ENCODE data around the gene AGPS. TPM values are rescaled to one million over a fixed set of nuclear protein-coding genes. Genes with fewer than 3 reads are reported as not detected.
"Not testable (repeated sequence)": the region's sequence is repeated elsewhere in the genome, so short reads cannot be mapped to it uniquely, and the experiment has no call there.

AGPS gene
- total RNA-seq, 1 experiment from 2014 or later, result 28.4 TPM

DNA sequence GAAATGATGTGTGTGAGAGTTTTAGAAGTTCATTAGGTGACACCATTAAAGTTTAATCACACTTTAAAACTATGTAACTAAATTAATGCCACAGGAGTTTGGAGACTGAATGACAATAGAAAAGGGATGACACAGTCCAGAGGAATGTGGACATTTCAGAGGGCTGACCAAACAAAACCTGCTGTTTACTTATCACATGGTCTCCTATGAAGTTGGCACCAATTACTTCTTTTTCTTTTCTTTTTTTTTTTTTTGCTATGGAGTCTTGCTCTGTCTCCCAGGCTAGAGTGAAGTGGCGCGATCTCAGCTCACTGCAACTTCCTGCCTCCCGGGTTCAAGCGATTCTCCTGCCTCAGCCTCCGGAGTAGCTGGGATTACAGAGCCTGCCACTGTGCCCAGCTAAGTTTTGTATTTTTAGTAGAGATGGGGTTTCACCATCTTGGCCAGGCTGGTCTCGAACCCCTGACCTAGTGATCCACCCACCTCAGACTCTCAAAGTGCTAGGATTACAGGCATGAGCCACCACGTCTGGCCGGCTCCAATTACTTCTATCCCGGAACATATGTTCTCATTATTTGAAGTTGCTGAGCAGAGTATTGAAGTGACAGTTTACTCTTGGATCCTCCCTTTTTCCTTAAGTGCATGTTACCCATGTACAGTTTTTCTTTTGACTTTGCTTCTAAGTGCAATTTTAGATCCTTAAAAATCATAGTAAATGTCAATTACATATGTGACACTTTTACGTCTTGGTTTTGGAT is 4.3 kb downstream of the AGPS start:
- no peaks in the 10 kb centered on the region for H3K36me3 ChIP-seq (replicated peaks; ENCODE audit: control insufficient read depth, insufficient read depth, low read length)
- DNase-seq, result no peak
- H3K27me3 ChIP-seq (ENCODE audit: control insufficient read depth, insufficient read depth, low read length), result no peaks in the 10 kb centered on the region; the same call in 1 of the 2 replicates
- no peak overlapping the region for H3K4me3 ChIP-seq (ENCODE audit: insufficient read depth, low read depth, low read length)

GRCh38 chr2:177397481-177398289 is 5.1 kb downstream of the AGPS start:
- H3K36me3 ChIP-seq (replicated peaks; ENCODE audit: control insufficient read depth, insufficient read depth, low read length), result no peaks in the 10 kb centered on the region
- no peaks in the 10 kb centered on the region for H3K27me3 ChIP-seq (ENCODE audit: control insufficient read depth, insufficient read depth, low read length)
- H3K4me3 ChIP-seq (ENCODE audit: insufficient read depth, low read depth, low read length), result no peak overlapping the region
- DNase-seq, result no peak

GRCh38 chr2:177398290-177398683 is 5.7 kb downstream of the AGPS start:
- Histone ChIP-seq H3K4me3 (ENCODE audit: insufficient read depth, low read depth, low read length) (no peak overlapping the region), H3K36me3 (replicated peaks; ENCODE audit: control insufficient read depth, insufficient read depth, low read length) (no peaks in the 10 kb centered on the region), H3K27me3 (ENCODE audit: control insufficient read depth, insufficient read depth, low read length) (no peaks in the 10 kb centered on the region)
- no peak for DNase-seq

- Histone ChIP-seq H3K27me3 (ENCODE audit: control insufficient read depth, insufficient read depth, low read length) (no peaks in the 10 kb centered on the region), H3K36me3 (replicated peaks; ENCODE audit: control insufficient read depth, insufficient read depth, low read length) (no peaks in the 10 kb centered on the region), H3K4me3 (ENCODE audit: insufficient read depth, low read depth, low read length) (no peak overlapping the region)
- DNase-seq, result no peak
Measured at GRCh38 chr2:177398791-177399190, 6.2 kb downstream of the AGPS start.

DNA sequence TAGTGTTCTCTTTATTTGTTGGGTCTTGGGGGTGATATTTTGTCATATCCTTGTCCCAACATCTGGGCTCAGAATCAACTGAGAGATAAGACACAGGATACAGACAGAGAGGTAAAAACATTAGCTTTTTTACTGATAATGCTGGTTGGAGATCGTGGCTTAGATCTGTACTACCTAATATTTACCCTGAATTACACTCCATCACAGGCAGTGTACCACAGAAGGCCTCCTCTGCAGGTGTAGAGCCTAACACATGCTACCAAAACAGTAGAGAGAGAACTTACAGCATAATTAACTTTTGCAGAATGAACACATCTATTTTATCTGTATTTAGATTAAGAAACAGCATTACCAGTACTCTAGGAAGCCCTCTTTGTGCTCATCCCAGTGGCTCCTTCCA is 6.8 kb downstream of the AGPS start:
- H3K36me3 ChIP-seq (replicated peaks; ENCODE audit: control insufficient read depth, insufficient read depth, low read length), result no peaks in the 10 kb centered on the region
- DNase-seq, result no peak
- H3K4me3 ChIP-seq (ENCODE audit: insufficient read depth, low read depth, low read length), result no peak overlapping the region
- H3K27me3 ChIP-seq (ENCODE audit: control insufficient read depth, insufficient read depth, low read length), result no peaks in the 10 kb centered on the region

DNA sequence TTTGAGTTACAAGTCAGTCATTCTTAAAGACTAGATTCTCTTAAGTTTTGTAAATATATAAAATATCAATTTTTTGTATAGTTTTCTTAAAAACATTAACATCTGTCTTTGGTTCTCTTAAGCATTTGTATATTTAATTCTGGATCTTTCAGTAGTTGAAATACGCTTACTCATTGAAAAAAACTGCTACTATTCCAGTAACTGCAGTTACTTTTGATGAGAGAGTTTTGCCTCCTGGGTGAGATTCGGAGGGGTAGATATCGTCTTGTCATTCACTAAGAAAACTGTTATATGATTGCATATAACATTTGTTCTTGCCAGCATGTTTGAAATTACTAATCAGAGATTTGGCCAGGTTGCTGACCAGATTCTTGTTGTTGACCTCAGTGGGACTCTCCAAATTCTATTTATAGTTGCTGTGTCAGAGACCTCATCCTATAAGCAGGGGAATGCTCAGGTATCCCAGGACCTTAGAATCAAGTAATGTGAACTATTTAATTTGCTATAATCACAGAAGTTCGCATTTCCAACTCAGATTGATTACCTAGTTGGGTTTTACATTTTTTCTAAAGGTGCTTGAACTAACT is 7.9 kb downstream of the AGPS start:
- H3K27me3 ChIP-seq (ENCODE audit: control insufficient read depth, insufficient read depth, low read length), result no peaks in the 10 kb centered on the region
- DNase-seq, result no peak
- H3K36me3 ChIP-seq (replicated peaks; ENCODE audit: control insufficient read depth, insufficient read depth, low read length), result no peaks in the 10 kb centered on the region
- no peak overlapping the region for H3K4me3 ChIP-seq (ENCODE audit: insufficient read depth, low read depth, low read length)

DNA sequence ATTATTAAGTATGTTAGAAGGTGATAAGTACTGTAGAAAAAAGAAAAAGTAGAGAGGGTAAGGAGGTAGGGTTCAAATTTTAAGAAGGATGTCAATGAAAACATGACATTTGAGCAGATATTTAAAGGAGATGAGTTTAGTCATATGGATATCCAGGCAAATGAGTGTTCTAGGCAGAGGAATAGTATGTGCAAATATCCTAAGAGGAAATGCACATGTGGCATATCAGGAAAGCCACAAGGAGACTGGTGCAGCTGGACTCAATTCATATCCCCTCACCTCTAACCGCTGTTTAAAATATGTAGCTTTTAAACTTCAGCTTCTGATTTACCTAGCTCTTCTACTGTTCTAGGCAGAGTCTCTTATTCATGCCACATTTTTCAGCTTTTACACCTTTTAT is 9.5 kb downstream of the AGPS start:
- DNase-seq, result no peak
- Histone ChIP-seq H3K36me3 (replicated peaks; ENCODE audit: control insufficient read depth, insufficient read depth, low read length) (no peaks in the 10 kb centered on the region), H3K4me3 (ENCODE audit: insufficient read depth, low read depth, low read length) (no peak overlapping the region), H3K27me3 (ENCODE audit: control insufficient read depth, insufficient read depth, low read length) (no peaks in the 10 kb centered on the region)

GRCh38 chr2:177403838-177404237 is 11.3 kb downstream of the AGPS start:
- Histone ChIP-seq H3K36me3 (replicated peaks; ENCODE audit: control insufficient read depth, insufficient read depth, low read length) (no peaks in the 10 kb centered on the region), H3K27me3 (ENCODE audit: control insufficient read depth, insufficient read depth, low read length) (no peaks in the 10 kb centered on the region), H3K4me3 (ENCODE audit: insufficient read depth, low read depth, low read length) (no peak overlapping the region)
- no peak for DNase-seq

GRCh38 chr2:177404243-177404642 is 11.7 kb downstream of the AGPS start:
- DNase-seq, result no peak
- no peaks in the 10 kb centered on the region for H3K36me3 ChIP-seq (replicated peaks; ENCODE audit: control insufficient read depth, insufficient read depth, low read length)
- H3K4me3 ChIP-seq (ENCODE audit: insufficient read depth, low read depth, low read length), result no peak overlapping the region
- no peaks in the 10 kb centered on the region for H3K27me3 ChIP-seq (ENCODE audit: control insufficient read depth, insufficient read depth, low read length)

GRCh38 chr2:177405029-177405692 is 12.6 kb downstream of the AGPS start:
- DNase-seq, result no peak
- H3K27me3 ChIP-seq (ENCODE audit: control insufficient read depth, insufficient read depth, low read length), result no peaks in the 10 kb centered on the region
- H3K36me3 ChIP-seq (replicated peaks; ENCODE audit: control insufficient read depth, insufficient read depth, low read length), result no peaks in the 10 kb centered on the region

GRCh38 chr2:177406182-177406581 is 13.6 kb downstream of the AGPS start:
- no peak for DNase-seq
- no peak overlapping the region for H3K4me3 ChIP-seq (ENCODE audit: insufficient read depth, low read depth, low read length)
- H3K27me3 ChIP-seq (ENCODE audit: control insufficient read depth, insufficient read depth, low read length), result no peaks in the 10 kb centered on the region
- no peaks in the 10 kb centered on the region for H3K36me3 ChIP-seq (replicated peaks; ENCODE audit: control insufficient read depth, insufficient read depth, low read length)

More at GRCh38 chr2:177405029-177405692, 12.6 kb downstream of the AGPS start:
- H3K4me3 ChIP-seq (ENCODE audit: insufficient read depth, low read depth, low read length), result no peak overlapping the region

GRCh38 chr2:177407031-177407430 is 14.5 kb downstream of the AGPS start:
- H3K36me3 ChIP-seq (replicated peaks; ENCODE audit: control insufficient read depth, insufficient read depth, low read length), result no peaks in the 10 kb centered on the region
- DNase-seq, result no peak
- H3K27me3 ChIP-seq (ENCODE audit: control insufficient read depth, insufficient read depth, low read length), result no peaks in the 10 kb centered on the region
- no peak overlapping the region for H3K4me3 ChIP-seq (ENCODE audit: insufficient read depth, low read depth, low read length)

GRCh38 chr2:177410629-177411028 is 18.1 kb downstream of the AGPS start:
- H3K36me3 ChIP-seq (replicated peaks; ENCODE audit: control insufficient read depth, insufficient read depth, low read length); DNase-seq; H3K27me3 ChIP-seq (ENCODE audit: control insufficient read depth, insufficient read depth, low read length); H3K4me3 ChIP-seq (ENCODE audit: insufficient read depth, low read depth, low read length): not testable (repeated sequence)

- Histone ChIP-seq H3K27me3 (ENCODE audit: control insufficient read depth, insufficient read depth, low read length) (no peaks in the 10 kb centered on the region), H3K4me3 (ENCODE audit: insufficient read depth, low read depth, low read length) (no peak overlapping the region), H3K36me3 (replicated peaks; ENCODE audit: control insufficient read depth, insufficient read depth, low read length) (no peaks in the 10 kb centered on the region)
- no peak for DNase-seq
Measured at GRCh38 chr2:177413703-177414102, 21.1 kb downstream of the AGPS start.
